ENCODE results near the gene UBE2V1. TPM values are rescaled to one million over a fixed set of nuclear protein-coding genes. Genes with fewer than 3 reads are reported as not detected.
"Not testable (repeated sequence)": the region's sequence is repeated elsewhere in the genome, so short reads cannot be mapped to it uniquely, and the experiment has no call there.

Gene UBE2V1
- total RNA-seq, 2 experiments from 2014 or later = 150 to 156 TPM

DNA sequence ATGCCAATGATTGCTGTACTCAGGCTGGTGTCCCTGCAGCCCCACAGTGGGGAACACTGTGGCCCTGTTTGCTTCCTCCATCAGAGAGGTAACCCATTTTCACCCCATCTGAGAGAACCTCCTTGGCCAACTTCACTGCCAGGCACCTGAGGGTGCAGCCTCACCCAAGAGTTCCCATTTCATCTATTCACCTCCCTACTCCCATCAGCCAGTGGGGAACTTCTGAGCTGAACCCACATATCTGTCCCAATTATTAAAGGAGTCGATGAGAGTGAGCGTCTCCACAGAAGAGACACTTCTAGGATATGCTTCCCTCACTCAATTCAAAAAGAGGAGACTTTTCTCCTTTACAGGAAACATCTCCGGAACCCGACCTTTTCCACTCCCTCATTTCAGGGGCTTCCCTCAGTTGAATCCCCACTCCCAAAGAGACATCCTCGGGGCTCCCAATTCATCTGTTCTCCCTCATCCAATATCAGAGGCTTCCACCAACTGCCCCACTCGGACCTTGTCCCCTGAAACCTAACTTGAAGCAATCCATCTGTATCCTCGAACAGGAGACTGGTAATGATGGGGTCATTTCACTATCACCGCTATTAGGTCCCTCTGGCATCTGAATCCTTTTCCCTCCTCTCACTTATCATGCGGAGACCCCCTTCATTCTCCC is 988 bp downstream of the UBE2V1 start:
- Mint-ChIP-seq H3K4me3 (peak overlapping the region; percentile 92), H3K27ac (peak overlapping the region; percentile 97), H3K27me3 (no peaks in the 10 kb centered on the region), H3K36me3 (peaks cover 46% of the 10 kb centered on the region), H3K9me3 (no peaks in the 10 kb centered on the region), H3K4me1 (peaks cover 70% of the 10 kb centered on the region)
- DNase-seq = no peak

DNA sequence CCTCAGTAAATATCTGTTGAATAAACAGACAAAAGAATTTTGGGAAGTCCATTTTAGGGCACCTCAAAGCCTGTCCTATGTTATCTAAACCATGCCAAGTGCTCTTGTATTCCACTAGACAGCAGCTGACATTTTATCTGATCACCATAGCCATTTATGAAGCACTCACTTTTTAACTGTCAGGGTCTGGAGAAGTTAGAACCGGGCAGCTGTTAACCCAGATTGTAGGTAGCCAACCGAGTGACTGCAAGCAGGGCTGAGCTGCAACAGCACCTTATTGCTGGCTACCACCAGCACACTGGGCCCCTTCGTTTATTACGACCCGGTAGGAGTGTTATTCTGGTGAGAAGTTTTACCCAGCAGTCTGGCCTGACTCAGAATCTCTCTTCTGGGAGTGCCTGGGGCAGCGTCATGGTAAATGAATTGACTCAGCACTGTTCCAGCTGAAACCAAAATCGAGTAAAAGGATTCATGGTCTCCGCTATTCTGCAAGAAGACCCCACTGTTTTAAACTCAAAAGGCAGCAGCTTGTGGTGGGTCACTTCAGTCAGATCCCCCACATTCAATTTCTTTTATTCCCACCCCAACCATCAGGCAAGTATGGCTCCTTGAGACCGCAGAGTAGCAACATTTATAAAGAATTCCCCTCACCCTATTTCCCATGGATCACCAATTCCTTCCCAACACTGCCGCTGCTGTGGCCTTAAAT is 1.7 kb downstream of the UBE2V1 start:
- Mint-ChIP-seq H3K27me3 (no peaks in the 10 kb centered on the region), H3K27ac (peak overlapping the region; percentile 97), H3K4me3 (peak overlapping the region; percentile 92), H3K4me1 (peaks cover 70% of the 10 kb centered on the region), H3K9me3 (no peaks in the 10 kb centered on the region), H3K36me3 (peaks cover 53% of the 10 kb centered on the region)
- peak; percentile 43 for DNase-seq

DNA sequence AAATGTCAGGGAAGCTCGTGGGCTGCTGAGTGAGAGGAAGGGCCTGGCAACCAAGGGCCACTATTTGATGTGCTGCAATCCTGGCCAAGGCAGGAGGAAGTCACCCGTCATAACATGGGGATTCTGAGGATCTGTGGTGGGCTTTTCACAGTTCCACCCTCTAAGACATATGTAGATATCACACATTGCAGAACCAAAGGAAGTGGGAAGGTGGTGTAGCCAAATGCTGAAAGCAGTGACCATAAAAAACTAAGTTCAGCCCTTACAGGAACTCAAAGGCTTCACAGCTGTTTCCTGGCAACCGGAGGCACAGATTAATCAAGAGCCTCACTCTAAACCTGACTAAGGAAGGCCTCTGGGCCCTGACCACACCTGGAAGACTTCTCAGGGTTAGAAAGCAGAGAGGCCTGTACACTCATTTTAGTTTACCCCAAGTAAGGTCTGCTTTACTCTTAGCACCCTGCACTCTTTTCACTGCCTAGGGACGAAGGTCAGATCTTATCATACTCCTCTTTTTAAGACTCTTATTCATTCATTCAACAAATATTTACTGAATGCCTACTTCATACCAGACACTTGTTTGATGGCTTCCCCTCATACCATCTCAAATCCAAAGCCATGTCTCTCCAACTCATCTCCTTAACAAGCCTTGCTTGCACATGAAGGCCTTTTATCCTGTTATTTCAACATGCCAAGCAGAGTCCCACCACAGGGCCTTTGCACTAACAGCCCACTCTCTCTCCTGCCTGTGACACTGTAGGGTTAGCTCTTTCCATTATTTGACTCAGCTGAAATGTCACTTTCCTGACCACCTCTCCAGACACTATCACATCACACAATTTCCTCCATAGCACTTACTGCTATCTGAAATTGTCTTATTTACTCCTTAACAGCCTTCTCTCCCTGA is 2.6 kb downstream of the UBE2V1 start:
- no peaks in the 10 kb centered on the region for H3K9me3 Mint-ChIP-seq
- peaks cover 53% of the 10 kb centered on the region for H3K36me3 Mint-ChIP-seq
- peak overlapping the region; percentile 97 for H3K27ac Mint-ChIP-seq
- peaks cover 71% of the 10 kb centered on the region for H3K4me1 Mint-ChIP-seq
- H3K27me3 Mint-ChIP-seq = no peaks in the 10 kb centered on the region
- DNase-seq = peak; percentile 48
- peak overlapping the region; percentile 92 for H3K4me3 Mint-ChIP-seq

GRCh38 chr20:50108556-50109235 is 4.3 kb downstream of the UBE2V1 start:
- peak overlapping the region; percentile 70 for H3K27ac Mint-ChIP-seq
- no peaks in the 10 kb centered on the region for H3K27me3 Mint-ChIP-seq
- no peaks in the 10 kb centered on the region for H3K9me3 Mint-ChIP-seq
- no peak overlapping the region for H3K4me3 Mint-ChIP-seq
- no peak for DNase-seq
- H3K36me3 Mint-ChIP-seq = peaks cover 55% of the 10 kb centered on the region
- peaks cover 67% of the 10 kb centered on the region for H3K4me1 Mint-ChIP-seq

DNA sequence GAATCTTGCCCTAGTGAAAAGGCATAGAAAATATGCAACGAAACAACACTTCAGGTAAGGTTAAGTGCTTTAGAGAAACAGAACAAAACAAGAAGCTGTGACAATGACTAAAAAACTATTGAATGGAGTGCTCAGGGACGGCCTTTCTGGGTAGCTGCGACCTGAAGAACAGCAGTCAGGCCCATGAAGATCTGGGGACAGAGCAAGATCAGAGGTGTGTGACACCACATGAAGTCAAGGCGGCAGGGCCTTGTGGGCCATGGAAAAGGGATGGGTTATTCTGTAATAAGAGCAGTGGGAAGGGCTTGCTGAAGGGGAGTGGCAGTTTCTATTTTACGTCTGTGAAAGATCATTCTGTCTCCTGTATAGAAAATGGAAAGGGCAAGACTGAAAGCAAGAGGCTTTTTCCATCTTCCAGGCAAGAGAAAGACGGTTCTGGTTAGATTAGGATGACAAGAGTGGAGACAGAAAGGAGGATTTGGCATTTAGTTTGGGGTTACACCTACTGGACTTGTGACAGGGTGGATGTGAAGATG is 5.1 kb downstream of the UBE2V1 start:
- H3K36me3 Mint-ChIP-seq = peaks cover 58% of the 10 kb centered on the region
- H3K4me1 Mint-ChIP-seq = peaks cover 71% of the 10 kb centered on the region
- no peaks in the 10 kb centered on the region for H3K27me3 Mint-ChIP-seq
- H3K27ac Mint-ChIP-seq = peak overlapping the region; percentile 70
- H3K4me3 Mint-ChIP-seq = no peak overlapping the region
- H3K9me3 Mint-ChIP-seq = no peaks in the 10 kb centered on the region
- no peak for DNase-seq

GRCh38 chr20:50107086-50107660 is 5.8 kb downstream of the UBE2V1 start:
- Mint-ChIP-seq H3K27ac (peak overlapping the region; percentile 77), H3K4me3 (no peak overlapping the region), H3K27me3 (no peaks in the 10 kb centered on the region), H3K9me3 (no peaks in the 10 kb centered on the region), H3K4me1 (peaks cover 74% of the 10 kb centered on the region), H3K36me3 (peaks cover 56% of the 10 kb centered on the region)
- DNase-seq = no peak

GRCh38 chr20:50106669-50107068 is 6.3 kb downstream of the UBE2V1 start:
- peaks cover 56% of the 10 kb centered on the region for H3K36me3 Mint-ChIP-seq
- not testable (repeated sequence) for H3K9me3 Mint-ChIP-seq, H3K4me3 Mint-ChIP-seq, H3K27ac Mint-ChIP-seq, DNase-seq, H3K27me3 Mint-ChIP-seq
- peaks cover 74% of the 10 kb centered on the region for H3K4me1 Mint-ChIP-seq

DNA sequence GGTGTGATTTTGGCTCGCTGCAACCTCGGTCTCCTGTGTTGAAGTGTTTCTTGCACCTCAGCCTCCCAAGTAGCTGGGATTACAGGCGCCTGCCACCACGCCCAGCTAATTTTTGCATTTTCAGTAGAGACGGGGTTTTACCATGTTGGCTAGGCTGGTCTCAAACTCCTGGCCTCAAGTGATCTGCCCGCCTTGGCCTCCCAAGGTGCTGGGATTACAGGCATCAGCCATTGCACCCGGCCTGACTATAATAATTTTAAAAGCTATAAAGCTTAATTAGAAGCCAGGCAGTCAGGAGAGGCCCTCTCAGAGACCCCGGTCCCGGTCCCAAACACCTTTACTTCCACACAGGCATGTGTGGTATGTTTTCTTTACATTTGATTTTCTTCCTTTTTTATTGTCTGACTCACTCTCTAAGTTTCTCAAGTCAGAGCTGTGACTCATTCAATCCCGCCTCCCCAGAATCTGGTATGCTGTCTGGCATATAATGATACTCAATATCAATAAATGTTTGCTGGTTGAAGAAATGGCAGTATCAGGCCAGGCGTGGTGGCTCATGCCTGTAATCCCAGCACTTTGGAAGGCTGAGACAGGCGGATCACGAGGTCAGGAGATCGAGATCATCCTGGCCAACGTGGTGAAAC is 9.4 kb downstream of the UBE2V1 start:
- not testable (repeated sequence) for H3K9me3 Mint-ChIP-seq, H3K4me3 Mint-ChIP-seq, H3K27me3 Mint-ChIP-seq
- H3K4me1 Mint-ChIP-seq = peaks cover 56% of the 10 kb centered on the region
- peak; percentile 23 for DNase-seq
- H3K27ac Mint-ChIP-seq = peak overlapping the region; percentile 55
- H3K36me3 Mint-ChIP-seq = peaks cover 39% of the 10 kb centered on the region

DNA sequence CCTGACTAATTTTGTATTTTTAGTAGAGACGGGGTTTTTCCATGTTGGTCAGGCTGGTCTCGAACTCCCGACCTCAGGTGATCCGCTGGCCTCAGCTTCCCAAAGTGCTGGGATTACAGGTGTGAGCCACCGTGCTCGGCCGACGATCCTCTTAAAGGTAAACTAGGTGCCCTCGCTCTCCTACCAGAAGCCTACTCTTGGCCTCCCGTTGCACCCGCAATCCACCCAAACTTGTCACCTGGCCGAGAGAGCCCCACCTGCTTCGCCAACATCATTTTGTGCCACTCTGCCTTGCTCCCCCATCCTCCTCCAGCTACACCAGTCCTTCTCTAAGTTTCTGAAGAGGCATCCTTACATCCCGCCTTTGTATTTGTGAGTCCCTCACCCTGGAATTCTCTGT is 10.4 kb downstream of the UBE2V1 start:
- not testable (repeated sequence) for H3K9me3 Mint-ChIP-seq, H3K27ac Mint-ChIP-seq, DNase-seq, H3K27me3 Mint-ChIP-seq, H3K4me3 Mint-ChIP-seq
- Mint-ChIP-seq H3K36me3 (peaks cover 31% of the 10 kb centered on the region), H3K4me1 (peaks cover 52% of the 10 kb centered on the region)

DNA sequence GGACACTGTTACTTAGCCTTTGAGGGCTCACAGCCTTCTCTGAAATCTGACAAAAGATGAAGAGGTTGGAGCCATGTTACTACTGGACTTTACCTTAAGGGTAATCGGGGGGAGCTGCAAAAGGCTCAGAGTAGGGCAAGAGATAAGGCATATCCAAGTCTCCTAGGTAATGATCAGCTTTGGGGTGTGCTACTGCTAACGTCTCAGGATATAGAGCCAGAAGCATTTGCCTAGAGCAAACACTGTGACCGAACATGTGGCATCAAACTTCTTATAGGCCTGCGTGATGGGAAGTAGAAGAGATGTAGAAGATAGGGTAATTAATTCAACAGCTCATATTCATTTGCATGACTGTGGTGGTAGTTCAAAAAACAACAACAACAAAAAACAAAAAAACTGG is 11.1 kb downstream of the UBE2V1 start:
- H3K27me3 Mint-ChIP-seq = no peaks in the 10 kb centered on the region
- H3K4me3 Mint-ChIP-seq = no peak overlapping the region
- H3K36me3 Mint-ChIP-seq = peaks cover 27% of the 10 kb centered on the region
- H3K4me1 Mint-ChIP-seq = peaks cover 46% of the 10 kb centered on the region
- H3K27ac Mint-ChIP-seq = peak overlapping the region; percentile 42
- no peak for DNase-seq
- H3K9me3 Mint-ChIP-seq = no peaks in the 10 kb centered on the region

DNA sequence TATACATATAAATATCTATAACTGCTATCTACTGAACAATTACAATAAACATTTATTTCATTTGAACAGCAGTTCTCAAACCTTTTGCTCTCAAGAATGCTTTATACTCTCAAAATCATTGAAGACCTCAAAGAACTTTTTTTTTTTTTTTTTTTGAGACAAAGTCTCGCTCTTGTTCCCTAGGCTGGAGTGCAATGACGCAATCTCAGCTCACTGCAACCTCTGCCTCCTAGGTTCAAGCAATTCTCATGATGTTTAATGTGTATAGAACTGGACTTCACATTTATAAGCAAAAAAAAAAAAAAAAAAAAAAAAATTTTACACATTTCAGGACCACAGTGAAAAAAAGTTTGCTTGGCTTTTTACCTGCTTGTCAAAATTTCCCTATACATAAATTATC is 11.7 kb downstream of the UBE2V1 start:
- H3K27me3 Mint-ChIP-seq = no peaks in the 10 kb centered on the region
- no peaks in the 10 kb centered on the region for H3K9me3 Mint-ChIP-seq
- peaks cover 21% of the 10 kb centered on the region for H3K36me3 Mint-ChIP-seq
- H3K4me3 Mint-ChIP-seq = no peak overlapping the region
- peaks cover 43% of the 10 kb centered on the region for H3K4me1 Mint-ChIP-seq
- DNase-seq = no peak
- H3K27ac Mint-ChIP-seq = no peak overlapping the region

GRCh38 chr20:50100552-50100951 is 12.4 kb downstream of the UBE2V1 start:
- Mint-ChIP-seq H3K27me3 (no peaks in the 10 kb centered on the region), H3K4me1 (peaks cover 41% of the 10 kb centered on the region), H3K36me3 (peaks cover 22% of the 10 kb centered on the region), H3K27ac (no peak overlapping the region), H3K4me3 (no peak overlapping the region), H3K9me3 (no peaks in the 10 kb centered on the region)
- DNase-seq = no peak

DNA sequence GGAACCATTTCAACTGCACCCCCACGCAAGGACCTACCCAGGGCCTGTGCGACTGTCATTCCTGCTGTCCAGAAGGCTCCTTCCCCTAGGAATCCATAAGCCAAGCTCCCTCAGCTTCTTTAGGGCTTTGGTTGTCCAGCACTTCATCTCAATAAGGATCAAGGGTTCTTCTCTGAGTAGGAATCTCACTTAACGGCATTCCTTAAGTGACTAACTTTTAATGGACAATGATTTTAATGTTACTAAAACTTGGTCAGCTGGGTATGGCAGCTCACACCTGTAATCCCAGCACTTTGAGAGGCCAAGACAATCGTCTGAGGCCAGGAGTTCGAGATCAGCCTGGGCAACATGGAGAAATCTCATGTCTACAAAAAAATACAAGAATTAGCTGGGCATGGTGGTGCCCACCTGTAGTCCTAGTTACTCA is 13.4 kb downstream of the UBE2V1 start:
- DNase-seq = no peak
- H3K4me1 Mint-ChIP-seq = peaks cover 44% of the 10 kb centered on the region
- peaks cover 27% of the 10 kb centered on the region for H3K36me3 Mint-ChIP-seq
- H3K9me3 Mint-ChIP-seq = no peaks in the 10 kb centered on the region
- H3K27me3 Mint-ChIP-seq = no peaks in the 10 kb centered on the region
- no peak overlapping the region for H3K4me3 Mint-ChIP-seq
- no peak overlapping the region for H3K27ac Mint-ChIP-seq

DNA sequence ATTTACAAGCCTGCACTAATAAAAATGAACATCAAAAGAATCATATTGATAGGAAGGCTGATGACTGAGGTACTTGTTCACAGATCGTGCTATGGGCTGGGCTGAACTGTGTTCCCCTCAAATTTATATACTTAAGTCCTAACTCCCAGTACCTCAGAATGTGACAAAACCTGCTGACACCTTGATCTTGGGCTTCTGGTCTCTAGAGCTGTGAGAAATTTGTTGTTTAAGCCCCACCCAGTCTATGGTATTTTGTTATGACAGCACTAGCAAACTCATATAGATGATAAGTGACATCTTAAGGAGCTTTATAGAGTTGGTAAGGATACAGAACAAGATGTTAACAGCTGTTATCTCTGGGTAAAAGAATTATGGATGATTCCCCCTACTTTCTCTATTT is 13.8 kb downstream of the UBE2V1 start:
- DNase-seq = no peak
- H3K9me3 Mint-ChIP-seq = no peaks in the 10 kb centered on the region
- H3K4me1 Mint-ChIP-seq = peaks cover 44% of the 10 kb centered on the region
- no peak overlapping the region for H3K4me3 Mint-ChIP-seq
- H3K27me3 Mint-ChIP-seq = no peaks in the 10 kb centered on the region
- no peak overlapping the region for H3K27ac Mint-ChIP-seq
- H3K36me3 Mint-ChIP-seq = peaks cover 27% of the 10 kb centered on the region
